Measurements from ENCODE around the gene GRM1.
"Not testable (repeated sequence)": the region's sequence is repeated elsewhere in the genome, so short reads cannot be mapped to it uniquely, and the experiment has no call there.

The GRM1 gene

GRCh38 chr6:146191166-146191565 is 162.3 kb downstream of the GRM1 start:
- DNase-seq (ENCODE audit: low read depth, low spot score): no peak

- no peak for DNase-seq (ENCODE audit: low read depth, low spot score)
Measured at GRCh38 chr6:146191612-146192011, 162.8 kb downstream of the GRM1 start.

- DNase-seq (ENCODE audit: low read depth, low spot score): no peak
Measured at GRCh38 chr6:146194434-146194833, 165.6 kb downstream of the GRM1 start.

- DNase-seq (ENCODE audit: low read depth, low spot score): no peak
Measured at GRCh38 chr6:146200176-146200575, 171.3 kb downstream of the GRM1 start.

- DNase-seq (ENCODE audit: low read depth, low spot score): no peak
Measured at GRCh38 chr6:146202570-146202969, 173.7 kb downstream of the GRM1 start.

GRCh38 chr6:146209942-146210341 is 181.1 kb downstream of the GRM1 start:
- DNase-seq (ENCODE audit: low read depth, low spot score): no peak

- DNase-seq (ENCODE audit: low read depth, low spot score): no peak
Measured at GRCh38 chr6:146210406-146211083, 181.7 kb downstream of the GRM1 start.

- DNase-seq (ENCODE audit: low read depth, low spot score): no peak
Measured at GRCh38 chr6:146211646-146212045, 182.8 kb downstream of the GRM1 start.

- DNase-seq (ENCODE audit: low read depth, low spot score): no peak
Measured at GRCh38 chr6:146212781-146213180, 183.9 kb downstream of the GRM1 start.

GRCh38 chr6:146219101-146219500 is 190.2 kb downstream of the GRM1 start:
- no peak for DNase-seq (ENCODE audit: low read depth, low spot score)

GRCh38 chr6:146224449-146224848 is 195.6 kb downstream of the GRM1 start:
- DNase-seq (ENCODE audit: low read depth, low spot score): no peak

- DNase-seq (ENCODE audit: low read depth, low spot score): no peak
Measured at GRCh38 chr6:146224988-146225387, 196.1 kb downstream of the GRM1 start.

GRCh38 chr6:146240322-146240721 is 211.5 kb downstream of the GRM1 start:
- no peak for DNase-seq (ENCODE audit: low read depth, low spot score)

GRCh38 chr6:146240807-146241206 is 211.9 kb downstream of the GRM1 start:
- no peak for DNase-seq (ENCODE audit: low read depth, low spot score)

- not testable (repeated sequence) for DNase-seq (ENCODE audit: low read depth, low spot score)
Measured at GRCh38 chr6:146243646-146244045, 214.8 kb downstream of the GRM1 start.

- no peak for DNase-seq (ENCODE audit: low read depth, low spot score)
Measured at GRCh38 chr6:146244630-146245143, 215.8 kb downstream of the GRM1 start.

- DNase-seq (ENCODE audit: low read depth, low spot score): no peak
Measured at GRCh38 chr6:146246028-146246427, 217.2 kb downstream of the GRM1 start.

GRCh38 chr6:146253691-146254090 is 224.8 kb downstream of the GRM1 start:
- DNase-seq (ENCODE audit: low read depth, low spot score): no peak

- DNase-seq (ENCODE audit: low read depth, low spot score): no peak
Measured at GRCh38 chr6:146258206-146258605, 229.3 kb downstream of the GRM1 start.

- DNase-seq (ENCODE audit: low read depth, low spot score): no peak
Measured at GRCh38 chr6:146260886-146261285, 232.0 kb downstream of the GRM1 start.

GRCh38 chr6:146265056-146265455 is 236.2 kb downstream of the GRM1 start:
- DNase-seq (ENCODE audit: low read depth, low spot score): no peak

GRCh38 chr6:146267447-146267846 is 238.6 kb downstream of the GRM1 start:
- no peak for DNase-seq (ENCODE audit: low read depth, low spot score)

- DNase-seq (ENCODE audit: low read depth, low spot score): no peak
Measured at GRCh38 chr6:146267946-146268345, 239.1 kb downstream of the GRM1 start.

GRCh38 chr6:146269482-146269881 is 240.6 kb downstream of the GRM1 start:
- no peak for DNase-seq (ENCODE audit: low read depth, low spot score)
